DND-41 (cell line): Measurements from ENCODE around the gene RFX2.

Experiments
- ATAC-seq: fragments of 200-7000 bp; cut with Tn5 transposase; 3 replicates; pipeline ENCODE4 v1.9.1; 2021; ENCODE audit warnings: low read depth; ENCODE audit not compliant: insufficient read depth
- DNase-seq: peaks from one replicate; pipeline ENCODE4 v3.0.0-alpha.2; 2020
- H2AFZ ChIP-seq: 2 replicates; pipeline ENCODE4 v1.6.0; 2012; ENCODE audit warnings: low read depth, low read length
- H3K27ac ChIP-seq: 2 replicates; pipeline ENCODE4 v1.5.1; 2012; ENCODE audit warnings: low read length, inconsistent platforms
- H3K27me3 ChIP-seq: fragments of 200-600 bp; sonication (generic); 2 replicates; pipeline ENCODE4 v1.6.0; 2012; ENCODE audit warnings: low read length, mild to moderate bottlenecking, inconsistent platforms; ENCODE audit not compliant: insufficient read depth, poor library complexity
- H3K36me3 ChIP-seq: 2 replicates; pipeline ENCODE4 v1.5.1; 2012; ENCODE audit warnings: low read length, inconsistent platforms; ENCODE audit not compliant: insufficient read depth
- H3K4me1 ChIP-seq: 2 replicates; pipeline ENCODE4 v1.5.1; 2012; ENCODE audit warnings: mild to moderate bottlenecking, low read length; ENCODE audit not compliant: insufficient read depth
- H3K4me2 ChIP-seq: 2 replicates; pipeline ENCODE4 v1.6.0; 2012; ENCODE audit warnings: mild to moderate bottlenecking, moderate library complexity, low read length, inconsistent platforms; ENCODE audit not compliant: insufficient read depth
- H3K4me3 ChIP-seq, 2 experiments: fragments of 200-600 bp in 1 of 2; shearing (Covaris generic) in 1 of 2; 2 replicates each; pipeline ENCODE4 v1.5.1; 2012 to 2016; ENCODE audit warnings: inconsistent platforms in 2 of 2, low read length in 2 of 2, mild to moderate bottlenecking in 2 of 2, low read depth in 1 of 2, moderate library complexity in 1 of 2
- H3K79me2 ChIP-seq: 2 replicates; pipeline ENCODE4 v1.6.0; 2012; ENCODE audit warnings: low read length, inconsistent platforms; ENCODE audit not compliant: insufficient read depth
- H3K9ac ChIP-seq: 2 replicates; pipeline ENCODE4 v1.6.0; 2012; ENCODE audit warnings: low read depth, mild to moderate bottlenecking, inconsistent platforms, low read length, moderate library complexity
- H3K9me3 ChIP-seq: 2 replicates; pipeline ENCODE4 v1.5.1; 2012; ENCODE audit warnings: low read length, moderate library complexity, mild to moderate bottlenecking, inconsistent platforms; ENCODE audit not compliant: insufficient read depth, severe bottlenecking
- H4K20me1 ChIP-seq: 2 replicates; pipeline ENCODE4 v1.6.0; 2012; ENCODE audit warnings: low read length; ENCODE audit not compliant: insufficient read depth
- CTCF ChIP-seq: IDR thresholded peaks from 2 replicates; pipeline ENCODE4 v1.5.1; 2012; ENCODE audit warnings: borderline replicate concordance, low read length, moderate library complexity, mild to moderate bottlenecking; ENCODE audit not compliant: poor library complexity, severe bottlenecking; ENCODE audit errors: extremely low read depth
- EZH2 ChIP-seq: IDR thresholded peaks from 3 replicates; pipeline ENCODE4 v1.6.1; 2012; ENCODE audit warnings: borderline replicate concordance, low read depth, mild to moderate bottlenecking, moderate library complexity, low read length, inconsistent platforms; ENCODE audit not compliant: severe bottlenecking

The RFX2 gene

GRCh38 chr19:6039566-6040225 lies 70.6 kb downstream of the RFX2 start:
- H3K27me3 ChIP-seq = no peaks in the 10 kb centered on the region
- H3K27ac ChIP-seq = no peak overlapping the region
- no peak overlapping the region for H3K4me2 ChIP-seq
- H3K4me3 ChIP-seq = no peak overlapping the region
- DNase-seq = no peak
- no peaks in the 10 kb centered on the region for H3K9me3 ChIP-seq
- H3K9ac ChIP-seq = no peak overlapping the region
- no peak overlapping the region for H2AFZ ChIP-seq
- no peaks in the 10 kb centered on the region for H3K79me2 ChIP-seq
- no peaks in the 10 kb centered on the region for H3K4me1 ChIP-seq
- H4K20me1 ChIP-seq = no peaks in the 10 kb centered on the region
- peaks cover 4% of the 10 kb centered on the region; the same call in 1 of the 2 replicates for H3K36me3 ChIP-seq
- no peak for ATAC-seq
- TF ChIP-seq EZH2 = no peak
- TF ChIP-seq CTCF = no peak

GRCh38 chr19:6038634-6039405 lies 71.5 kb downstream of the RFX2 start:
- H4K20me1 ChIP-seq = no peaks in the 10 kb centered on the region
- ATAC-seq (no peak), DNase-seq (no peak)
- H3K4me2 ChIP-seq = no peak overlapping the region
- H3K27me3 ChIP-seq = no peaks in the 10 kb centered on the region
- no peak overlapping the region for H3K27ac ChIP-seq
- H3K4me1 ChIP-seq = no peaks in the 10 kb centered on the region
- no peak overlapping the region for H3K4me3 ChIP-seq
- no peak overlapping the region for H2AFZ ChIP-seq
- no peaks in the 10 kb centered on the region for H3K79me2 ChIP-seq
- peaks cover 4% of the 10 kb centered on the region; the same call in 1 of the 2 replicates for H3K36me3 ChIP-seq
- TF ChIP-seq CTCF = no peak
- no peak for TF ChIP-seq EZH2
- no peak overlapping the region for H3K9ac ChIP-seq
- no peaks in the 10 kb centered on the region for H3K9me3 ChIP-seq

- peaks cover 4% of the 10 kb centered on the region; the same call in 1 of the 2 replicates for H3K36me3 ChIP-seq
- no peak overlapping the region for H3K4me3 ChIP-seq
- H2AFZ ChIP-seq = no peak overlapping the region
- no peaks in the 10 kb centered on the region for H3K79me2 ChIP-seq
- no peak for TF ChIP-seq CTCF
- TF ChIP-seq EZH2 = no peak
- no peak overlapping the region for H3K9ac ChIP-seq
- no peak for DNase-seq
- H3K4me1 ChIP-seq = no peaks in the 10 kb centered on the region
- H3K9me3 ChIP-seq = no peaks in the 10 kb centered on the region
- H4K20me1 ChIP-seq = no peaks in the 10 kb centered on the region
- H3K4me2 ChIP-seq = no peak overlapping the region
- ATAC-seq = no peak
- no peaks in the 10 kb centered on the region for H3K27me3 ChIP-seq
- H3K27ac ChIP-seq = no peak overlapping the region
Measured at GRCh38 chr19:6035026-6035425, 75.3 kb downstream of the RFX2 start.
